B cell (primary cell): Measurements from ENCODE around the gene UNC5A. TPM values are rescaled to one million over a fixed set of nuclear protein-coding genes. Genes with fewer than 3 reads are reported as not detected.
"Not testable (repeated sequence)": the region's sequence is repeated elsewhere in the genome, so short reads cannot be mapped to it uniquely, and the experiment has no call there.

Experiments
- ATAC-seq: fragments of 200-7000 bp; cut with Tn5 transposase; one replicate; pipeline ENCODE4 v1.10.0; 2021; ENCODE audit warnings: low read depth, mild to moderate bottlenecking, moderate number of reproducible peaks, moderate library complexity
- CTCF ChIA-PET: fragments of 350-600 bp; sonication (Branson Sonifier 250); formaldehyde crosslinking; loops from one replicate; lab custom pipeline; 2021; ENCODE audit warnings: antibody characterized with exemption, inconsistent platforms; lab: Charles Lee
- POLR2A ChIA-PET: fragments of 350-600 bp; sonication (Branson Sonifier 250); formaldehyde crosslinking; loops from one replicate; lab custom pipeline; 2021; ENCODE audit warnings: antibody characterized with exemption; lab: Charles Lee
- DNase-seq: peaks from one replicate; pipeline ENCODE4 v3.0.0; 2013
- H2AFZ ChIP-seq: 2 replicates; pipeline ENCODE4 v1.6.1; 2012; ENCODE audit warnings: mild to moderate bottlenecking, low read depth, low read length; ENCODE audit not compliant: insufficient read depth, poor library complexity, severe bottlenecking
- H3K27ac ChIP-seq, 2 donors: 1 replicate in 1 of 2; 2 replicates in 1 of 2; pipeline ENCODE4 v1.5.1; 2012 to 2013; ENCODE audit warnings: low read length in 2 of 2, mild to moderate bottlenecking in 2 of 2, moderate library complexity in 1 of 2
- H3K27me3 ChIP-seq, 4 experiments: fragments of 200-600 bp in 1 of 4; sonication (generic) in 1 of 4; replicated peaks in 1 of 4; 1 replicate in 2 of 4; 2 replicates in 2 of 4; pipeline versions ENCODE4 v1.6.1 to v1.7.0; 2013 to 2016; ENCODE audit warnings: low read length in 3 of 4, mild to moderate bottlenecking in 2 of 4, mixed read lengths in 1 of 4, moderate library complexity in 1 of 4; ENCODE audit not compliant: insufficient read depth in 4 of 4, control insufficient read depth in 3 of 4; ENCODE audit errors: control extremely low read depth in 1 of 4
- H3K36me3 ChIP-seq, 2 experiments: replicated peaks in 1 of 2; 1 replicate in 1 of 2; 2 replicates in 1 of 2; pipeline versions ENCODE4 v1.6.1 to v1.7.1; 2013; ENCODE audit warnings: low read length in 1 of 2; ENCODE audit not compliant: insufficient read depth in 2 of 2, control insufficient read depth in 1 of 2; ENCODE audit errors: control extremely low read depth in 1 of 2, extremely low read depth in 1 of 2
- H3K4me1 ChIP-seq, 2 donors: fragments of 200-600 bp in 1 of 2; sonication (generic) in 1 of 2; 1 replicate in 1 of 2; 2 replicates in 1 of 2; pipeline versions ENCODE4 v1.5.1 to v1.6.1; 2013 to 2017; ENCODE audit warnings: low read length in 2 of 2; ENCODE audit not compliant: control insufficient read depth in 2 of 2, insufficient read depth in 2 of 2
- H3K4me2 ChIP-seq: replicated peaks from 2 replicates; pipeline ENCODE3; 2012; ENCODE audit warnings: mild to moderate bottlenecking, low read depth, low read length; ENCODE audit not compliant: poor library complexity, severe bottlenecking
- H3K4me3 ChIP-seq, 5 experiments: fragments of 200-600 bp in 1 of 5; sonication (generic) in 1 of 5; 1 replicate in 3 of 5; 2 replicates in 2 of 5; pipeline versions ENCODE4 v1.5.1 to v1.7.0; 2011 to 2016; ENCODE audit warnings: low read length in 4 of 5, mild to moderate bottlenecking in 4 of 5, low read depth in 2 of 5, control low read depth in 1 of 5, moderate library complexity in 1 of 5; ENCODE audit not compliant: insufficient read depth in 1 of 5; ENCODE audit errors: control extremely low read depth in 1 of 5, extremely low read depth in 1 of 5
- H3K79me2 ChIP-seq: fragments of 200-600 bp; sonication (generic); one replicate; pipeline ENCODE4 v1.6.0; 2016; ENCODE audit warnings: low read length; ENCODE audit not compliant: control insufficient read depth, insufficient read depth
- H3K9ac ChIP-seq: fragments of 200-600 bp; sonication (generic); 2 replicates; pipeline ENCODE4 v1.6.1; 2017; ENCODE audit warnings: mild to moderate bottlenecking, low read length, moderate library complexity
- H3K9me3 ChIP-seq, 3 donors: one replicate each; pipeline versions ENCODE4 v1.6.1 to v1.7.1; 2013; ENCODE audit warnings: low read length in 2 of 3; ENCODE audit not compliant: control insufficient read depth in 2 of 3, insufficient read depth in 1 of 3; ENCODE audit errors: control extremely low read depth in 1 of 3
- H4K20me1 ChIP-seq: 2 replicates; pipeline ENCODE4 v1.6.0; 2012; ENCODE audit warnings: mild to moderate bottlenecking, low read length; ENCODE audit not compliant: insufficient read depth, control insufficient read depth, poor library complexity, severe bottlenecking
- H3K27ac Mint-ChIP-seq: one replicate; pipeline ENCODE4 v1.8.0; 2021; ENCODE audit warnings: mixed read lengths
- H3K27me3 Mint-ChIP-seq: one replicate; pipeline ENCODE4 v1.8.0; 2021; ENCODE audit warnings: mixed read lengths
- H3K4me1 Mint-ChIP-seq: one replicate; pipeline ENCODE4 v1.8.0; 2021; ENCODE audit warnings: mixed read lengths
- H3K4me3 Mint-ChIP-seq: one replicate; pipeline ENCODE4 v1.8.0; 2021; ENCODE audit warnings: mixed read lengths
- H3K9me3 Mint-ChIP-seq: one replicate; pipeline ENCODE4 v1.8.0; 2022; ENCODE audit warnings: mixed read lengths; ENCODE audit not compliant: insufficient read depth
- CTCF ChIP-seq: fragments of 200-600 bp; IDR thresholded peaks from one replicate; pipeline ENCODE4 v1.8.0; 2022; ENCODE audit warnings: antibody characterized with exemption, mild to moderate bottlenecking
- EZH2 ChIP-seq: IDR thresholded peaks from 2 replicates; pipeline ENCODE4 v1.6.1; 2012; ENCODE audit warnings: borderline replicate concordance, low read depth, mild to moderate bottlenecking, moderate library complexity, low read length; ENCODE audit not compliant: insufficient read depth, poor library complexity, severe bottlenecking
- WGBS: methylation state at CpG from one replicate; pipeline ENCODE4 v1.1.5; 2013; ENCODE audit warnings: missing lambda C conversion rate; ENCODE audit not compliant: insufficient coverage; 5-methylcytosine and 5-hydroxymethylcytosine counted together
- intact Hi-C: fragments of 100-400 bp; cut with micrococcal nuclease; formaldehyde crosslinking; loops from one replicate; pipeline ENCODE4 v1.10.0; 2022
- polyA plus RNA-seq: library from polyadenylated mRNA; depleted of rRNA; stranded (reverse); fragments of >200 nt; gene quantifications from 2 replicates; pipeline ENCODE4 v1.2.3, GENCODE V29; 2012
- total RNA-seq, 2 donors: library from RNA; stranded (reverse); fragments of 120-200 nt in 1 of 2; gene quantifications; 1 replicate in 1 of 2; 2 replicates in 1 of 2; pipeline versions ENCODE4 v1.2.3 to v1.2.4, GENCODE V29; 2013 to 2022

UNC5A gene
- total and polyA plus RNA-seq, 2 donors (not counting 1 experiment from before 2014, with no cell fraction given) = not detected

- no peak overlapping the region for H3K4me2 ChIP-seq
Observed at GRCh38 chr5:176870110-176870591, 59.8 kb downstream of the UNC5A start.

GRCh38 chr5:176870644-176871043 is 60.3 kb downstream of the UNC5A start:
- WGBS = 63% methylated on average over 5 of the region's 10 CpGs
- POLR2A ChIA-PET, H3K4me2 ChIP-seq, H3K9ac ChIP-seq, H3K27ac ChIP-seq, H3K79me2 ChIP-seq, H2AFZ ChIP-seq, ATAC-seq, H3K4me1 ChIP-seq, intact Hi-C loops, H3K4me3 Mint-ChIP-seq, H3K4me1 Mint-ChIP-seq, CTCF ChIA-PET, H3K36me3 ChIP-seq, H4K20me1 ChIP-seq, DNase-seq, H3K27ac Mint-ChIP-seq, H3K9me3 Mint-ChIP-seq, H3K4me3 ChIP-seq: not testable (repeated sequence)
- Histone ChIP-seq H3K27me3 (peaks cover 0 to 19% (median 8%) of the 10 kb centered on the region in 4 experiments), H3K9me3 (peaks cover 0 to 19% (median 0%) of the 10 kb centered on the region in 3 donors)
- peaks cover 17% of the 10 kb centered on the region for H3K27me3 Mint-ChIP-seq

More at GRCh38 chr5:176870110-176870591, 59.8 kb downstream of the UNC5A start:
- ChIA-PET POLR2A (no interaction called here), CTCF (no interaction called here)
- Histone ChIP-seq H3K4me3 (no peak overlapping the region), H3K4me1 (no peaks in the 10 kb centered on the region), H3K9me3 (peaks cover 0 to 19% (median 0%) of the 10 kb centered on the region in 3 donors), H2AFZ (no peak overlapping the region), H3K79me2 (no peaks in the 10 kb centered on the region), H3K36me3 (no peaks in the 10 kb centered on the region), H3K27ac (no peak overlapping the region), H3K27me3 (peaks cover 0 to 20% (median 9%) of the 10 kb centered on the region in 4 experiments), H3K9ac (no peak overlapping the region), H4K20me1 (no peaks in the 10 kb centered on the region)
- intact Hi-C loops = no loop called here
- Mint-ChIP-seq H3K27ac (no peak overlapping the region), H3K9me3 (no peaks in the 10 kb centered on the region), H3K27me3 (peaks cover 16% of the 10 kb centered on the region), H3K4me3 (no peak overlapping the region), H3K4me1 (peaks cover 2% of the 10 kb centered on the region)
- ATAC-seq = no peak
- WGBS = 76% methylated on average over 17 of the region's 17 CpGs
- no peak for DNase-seq
- TF ChIP-seq EZH2 = no peak
- TF ChIP-seq CTCF = no peak

GRCh38 chr5:176872586-176872985 is 62.2 kb downstream of the UNC5A start:
- H3K4me2 ChIP-seq, H3K4me3 Mint-ChIP-seq, H3K9me3 Mint-ChIP-seq, H3K4me1 Mint-ChIP-seq, H3K4me1 ChIP-seq, H3K27ac Mint-ChIP-seq, H2AFZ ChIP-seq, CTCF ChIA-PET, H4K20me1 ChIP-seq, H3K4me3 ChIP-seq, H3K9ac ChIP-seq, H3K27ac ChIP-seq, DNase-seq, H3K79me2 ChIP-seq, H3K36me3 ChIP-seq, POLR2A ChIA-PET, ATAC-seq, intact Hi-C loops: not testable (repeated sequence)
- peaks cover 0 to 21% (median 3%) of the 10 kb centered on the region in 4 experiments for H3K27me3 ChIP-seq
- whole genome bisulfite sequencing = 0% methylated on average over 2 of the region's 2 CpGs
- H3K9me3 ChIP-seq = peaks cover 0 to 19% (median 0%) of the 10 kb centered on the region in 3 donors
- H3K27me3 Mint-ChIP-seq = peaks cover 19% of the 10 kb centered on the region
